Glutamatergic neuron (in vitro differentiated cells): ENCODE results near the gene MPC1L. TPM values are rescaled to one million over a fixed set of nuclear protein-coding genes. Genes with fewer than 3 reads are reported as not detected.

Source experiments
- DNase-seq: peaks from one replicate; pipeline ENCODE4 v3.0.0; 2022
- H3K27ac Mint-ChIP-seq: one replicate; pipeline ENCODE4 v1.8.0; 2020; ENCODE audit warnings: mild to moderate bottlenecking, mixed read lengths, inconsistent platforms; ENCODE audit not compliant: unreplicated experiment
- H3K27me3 Mint-ChIP-seq: one replicate; pipeline ENCODE4 v1.8.0; 2020; ENCODE audit warnings: mild to moderate bottlenecking, moderate library complexity, mixed read lengths, inconsistent platforms; ENCODE audit not compliant: unreplicated experiment
- H3K36me3 Mint-ChIP-seq: one replicate; pipeline ENCODE4 v1.8.0; 2020; ENCODE audit warnings: mild to moderate bottlenecking, mixed read lengths, inconsistent platforms; ENCODE audit not compliant: unreplicated experiment
- H3K4me1 Mint-ChIP-seq: one replicate; pipeline ENCODE4 v1.8.0; 2020; ENCODE audit warnings: mild to moderate bottlenecking, low read depth, mixed read lengths, inconsistent platforms; ENCODE audit not compliant: unreplicated experiment
- H3K4me3 Mint-ChIP-seq: one replicate; pipeline ENCODE4 v1.8.0; 2020; ENCODE audit warnings: mild to moderate bottlenecking, mixed read lengths, inconsistent platforms; ENCODE audit not compliant: unreplicated experiment
- H3K9me3 Mint-ChIP-seq: one replicate; pipeline ENCODE4 v1.8.0; 2020; ENCODE audit warnings: mild to moderate bottlenecking, moderate library complexity, mixed read lengths, inconsistent platforms; ENCODE audit not compliant: unreplicated experiment
- CTCF ChIP-seq: fragments of 200-600 bp; sonication (generic); IDR thresholded peaks from one replicate; pipeline ENCODE4 v1.5.0; 2021; ENCODE audit not compliant: partially characterized antibody, unreplicated experiment
- total RNA-seq: library from RNA; stranded (reverse); fragmentation: NEBNext Ultra II Directional; extraction: Animal tissue kit (Norgen Biotek cat#: 25700); gene quantifications from one replicate; pipeline ENCODE4 v1.2.1, GENCODE V29; 2021; ENCODE audit not compliant: unreplicated experiment

MPC1L gene
- total RNA-seq, 1 donor from 2014 or later = not detected

GRCh38 chrX:40671126-40671525 is 47.9 kb downstream of the MPC1L start:
- TF ChIP-seq CTCF = no peak
- H3K4me3 Mint-ChIP-seq = no peak overlapping the region
- H3K36me3 Mint-ChIP-seq = no peaks in the 10 kb centered on the region
- H3K27me3 Mint-ChIP-seq = peaks cover 1% of the 10 kb centered on the region
- peaks cover 5% of the 10 kb centered on the region for H3K9me3 Mint-ChIP-seq
- no peak for DNase-seq
- H3K27ac Mint-ChIP-seq = no peak overlapping the region
- no peaks in the 10 kb centered on the region for H3K4me1 Mint-ChIP-seq

Other genes starting within 250 kb of the MPC1L start
- 59.0 TPM for gene ATP6AP2, start 42.5 kb upstream of the MPC1L start, total RNA-seq
- gene CXorf38, start 24.1 kb downstream of the MPC1L start, total RNA-seq = 7.8 TPM
- gene MED14, start 112.1 kb downstream of the MPC1L start, total RNA-seq = 59.8 TPM